ENCODE measurements around the gene TMEM151A.

DNA sequence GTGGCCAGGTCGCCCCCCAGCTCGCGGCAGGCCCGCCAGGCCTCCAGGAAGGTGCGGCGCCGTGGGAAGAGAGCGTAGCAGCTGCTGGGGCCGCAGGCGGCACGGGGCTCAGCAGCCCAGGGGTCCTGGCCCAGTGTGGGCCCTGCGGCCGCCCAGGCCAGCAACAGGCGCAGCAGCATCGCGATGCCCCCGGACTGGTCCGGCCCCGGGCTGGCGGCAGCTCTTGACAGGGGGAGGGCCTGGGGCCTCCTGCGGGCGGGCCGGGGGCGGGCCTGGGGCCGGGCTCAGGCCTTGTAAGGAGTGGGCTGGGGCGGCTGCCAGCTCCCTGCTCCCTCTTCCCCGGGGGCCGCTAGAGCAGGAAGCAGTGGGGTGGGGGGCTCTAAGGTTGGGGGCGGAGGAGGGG, 25.2 kb downstream of the TMEM151A start, which contains the start of gene CD248:
- TF ChIP-seq, protein P1, sequence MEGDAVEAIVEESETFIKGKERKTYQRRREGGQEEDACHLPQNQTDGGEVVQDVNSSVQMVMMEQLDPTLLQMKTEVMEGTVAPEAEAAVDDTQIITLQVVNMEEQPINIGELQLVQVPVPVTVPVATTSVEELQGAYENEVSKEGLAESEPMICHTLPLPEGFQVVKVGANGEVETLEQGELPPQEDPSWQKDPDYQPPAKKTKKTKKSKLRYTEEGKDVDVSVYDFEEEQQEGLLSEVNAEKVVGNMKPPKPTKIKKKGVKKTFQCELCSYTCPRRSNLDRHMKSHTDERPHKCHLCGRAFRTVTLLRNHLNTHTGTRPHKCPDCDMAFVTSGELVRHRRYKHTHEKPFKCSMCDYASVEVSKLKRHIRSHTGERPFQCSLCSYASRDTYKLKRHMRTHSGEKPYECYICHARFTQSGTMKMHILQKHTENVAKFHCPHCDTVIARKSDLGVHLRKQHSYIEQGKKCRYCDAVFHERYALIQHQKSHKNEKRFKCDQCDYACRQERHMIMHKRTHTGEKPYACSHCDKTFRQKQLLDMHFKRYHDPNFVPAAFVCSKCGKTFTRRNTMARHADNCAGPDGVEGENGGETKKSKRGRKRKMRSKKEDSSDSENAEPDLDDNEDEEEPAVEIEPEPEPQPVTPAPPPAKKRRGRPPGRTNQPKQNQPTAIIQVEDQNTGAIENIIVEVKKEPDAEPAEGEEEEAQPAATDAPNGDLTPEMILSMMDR (IDR thresholded peaks at IDR 0.05): no peak
- no peak for TF ChIP-seq EP300 (IDR thresholded peaks at IDR 0.05)
- TF ChIP-seq POLR2A (IDR thresholded peaks at IDR 0.05): no peak

Data from ovary (tissue), 3 donors.